Activated T-helper 1 cell treated with anti-CD3 and anti-CD28 coated beads, Interleukin-12 subunit alpha, Interleukin-12 subunit beta, Interleukin-2, Interleukin-4 antibody, amounts not matched to agents 30 ng/mL and 10 ng/mL and 1 ng/mL, durations not matched to agents 14 hours and 24 hours and 36 hours (primary cell): ENCODE measurements around the gene BEX4. TPM values are rescaled to one million over a fixed set of nuclear protein-coding genes. Genes with fewer than 3 reads are reported as not detected.

Experiments
- DNase-seq: peaks from one replicate; pipeline ENCODE4 v3.0.0; 2021; ENCODE audit warnings: low spot score
- H3K27ac Mint-ChIP-seq: one replicate; pipeline ENCODE4 v1.8.0; 2021; ENCODE audit warnings: mild to moderate bottlenecking, mixed read lengths
- H3K27me3 Mint-ChIP-seq: one replicate; pipeline ENCODE4 v1.8.0; 2022; ENCODE audit warnings: mild to moderate bottlenecking, moderate library complexity, mixed read lengths; ENCODE audit not compliant: insufficient read depth
- H3K36me3 Mint-ChIP-seq: one replicate; pipeline ENCODE4 v1.8.0; 2021; ENCODE audit warnings: low read depth, mixed read lengths
- H3K4me1 Mint-ChIP-seq: one replicate; pipeline ENCODE4 v1.8.0; 2021; ENCODE audit warnings: low read depth, mixed read lengths
- H3K4me3 Mint-ChIP-seq: one replicate; pipeline ENCODE4 v1.8.0; 2021; ENCODE audit warnings: mild to moderate bottlenecking, moderate library complexity, mixed read lengths
- H3K9me3 Mint-ChIP-seq: one replicate; pipeline ENCODE4 v1.8.0; 2021; ENCODE audit warnings: mixed read lengths
- intact Hi-C: fragments of 100-400 bp; cut with micrococcal nuclease; formaldehyde crosslinking; loops from one replicate; pipeline ENCODE4 v1.15.1; 2024
- total RNA-seq: library from RNA; stranded (reverse); gene quantifications from 2 replicates; pipeline ENCODE4 v1.2.3, GENCODE V29; 2022

The BEX4 gene
- total RNA-seq, 1 donor from 2014 or later = 5.1 TPM

- Mint-ChIP-seq H3K4me3 (no peak overlapping the region), H3K36me3 (peaks cover 12% of the 10 kb centered on the region), H3K9me3 (no peaks in the 10 kb centered on the region), H3K4me1 (peaks cover 25% of the 10 kb centered on the region), H3K27ac (no peak overlapping the region), H3K27me3 (peaks cover 6% of the 10 kb centered on the region)
- no peak for DNase-seq
- intact Hi-C loops = no loop called here
These were observed 36.1 kb downstream of the BEX4 start for GRCh38 chrX:103250977-103251376.

- Mint-ChIP-seq H3K36me3 (peaks cover 12% of the 10 kb centered on the region), H3K27ac (no peak overlapping the region), H3K9me3 (no peaks in the 10 kb centered on the region), H3K4me3 (peak overlapping the region; percentile 98), H3K27me3 (peaks cover 5% of the 10 kb centered on the region), H3K4me1 (peaks cover 25% of the 10 kb centered on the region)
- DNase-seq = no peak
- intact Hi-C loops = loop anchor here (2.0 kb wide), 3 partner anchors 39 to 211 kb away; partner anchors contain the start of genes BEX2 and BEX4
These were observed 38.7 kb downstream of the BEX4 start for GRCh38 chrX:103253608-103254007.

- Mint-ChIP-seq H3K27me3 (peaks cover 8% of the 10 kb centered on the region), H3K9me3 (no peaks in the 10 kb centered on the region), H3K4me3 (peak overlapping the region; percentile 98), H3K4me1 (peaks cover 25% of the 10 kb centered on the region), H3K36me3 (peaks cover 12% of the 10 kb centered on the region), H3K27ac (peak overlapping the region; percentile 92)
- intact Hi-C loops = loop anchor here (2.0 kb wide), 3 partner anchors 39 to 211 kb away; partner anchors contain the start of genes BEX2 and BEX4
- DNase-seq = peak; percentile 30
These were observed 39.4 kb downstream of the BEX4 start for GRCh38 chrX:103254171-103254824.

GRCh38 chrX:103254921-103255493 lies 40.1 kb downstream of the BEX4 start, which contains the start of gene TCEAL8:
Gene TCEAL8, minus strand, starts transcription at chrX:103255155. Its CDS starts 1,176 bp downstream, at chrX:103253979.
- intact Hi-C loops = loop anchor here (2.0 kb wide), 3 partner anchors 40 to 210 kb away; partner anchors contain the start of genes BEX2 and BEX4
- H3K9me3 Mint-ChIP-seq = no peaks in the 10 kb centered on the region
- peak within 1 kb of the TSS; percentile 98 for H3K4me3 Mint-ChIP-seq
- DNase-seq = peak; percentile 32
- peaks cover 25% of the 10 kb centered on the region for H3K4me1 Mint-ChIP-seq
- H3K27ac Mint-ChIP-seq = peak within 1 kb of the TSS; percentile 92
- H3K27me3 Mint-ChIP-seq = peaks cover 8% of the 10 kb centered on the region
- peaks cover 12% of the 10 kb centered on the region for H3K36me3 Mint-ChIP-seq

- peaks cover 12% of the 10 kb centered on the region for H3K36me3 Mint-ChIP-seq
- H3K4me1 Mint-ChIP-seq = peaks cover 25% of the 10 kb centered on the region
- H3K4me3 Mint-ChIP-seq = no peak overlapping the region
- DNase-seq = no peak
- peaks cover 12% of the 10 kb centered on the region for H3K27me3 Mint-ChIP-seq
- H3K27ac Mint-ChIP-seq = no peak overlapping the region
- H3K9me3 Mint-ChIP-seq = no peaks in the 10 kb centered on the region
- intact Hi-C loops = no loop called here
These were observed 41.7 kb downstream of the BEX4 start for GRCh38 chrX:103256651-103257050.

GRCh38 chrX:103258275-103258674 lies 43.4 kb downstream of the BEX4 start:
- no peaks in the 10 kb centered on the region for H3K9me3 Mint-ChIP-seq

More at GRCh38 chrX:103258275-103258674, 43.4 kb downstream of the BEX4 start:
- Mint-ChIP-seq H3K27ac (no peak overlapping the region), H3K4me3 (no peak overlapping the region), H3K27me3 (peaks cover 12% of the 10 kb centered on the region), H3K36me3 (peaks cover 12% of the 10 kb centered on the region), H3K4me1 (peaks cover 19% of the 10 kb centered on the region)
- intact Hi-C loops = no loop called here
- DNase-seq = no peak

Other genes starting within 250 kb of the BEX4 start
- gene BEX1, start 150.9 kb upstream of the BEX4 start, total RNA-seq = not detected in 2 replicates
- gene NXF3, start 122.0 kb upstream of the BEX4 start, total RNA-seq = not detected in 2 replicates
- 20.7 and 21.9 TPM in 2 replicates for gene TCEAL8, start 40.0 kb downstream of the BEX4 start, total RNA-seq
- not detected in 2 replicates for gene TCEAL5, start 61.6 kb downstream of the BEX4 start, total RNA-seq
- gene BEX2, start 95.9 kb downstream of the BEX4 start, total RNA-seq = 3.5 and 3.7 TPM in 2 replicates
- gene TCEAL7, start 115.1 kb downstream of the BEX4 start, total RNA-seq = not detected in 2 replicates
- gene TCEAL9, start 141.4 kb downstream of the BEX4 start, total RNA-seq = 0.13 and 0.32 TPM in 2 replicates
- gene BEX3, start 161.4 kb downstream of the BEX4 start, total RNA-seq = 2.2 and 2.8 TPM in 2 replicates